HepG2 (cell line): ENCODE results near the gene SPAG7. TPM values are rescaled to one million over a fixed set of nuclear protein-coding genes. Genes with fewer than 3 reads are reported as not detected.
A peak's percentile ranks its signal among the peaks of the same experiment; 100 is the strongest.

Source experiments
- HMGXB4 ChIP-seq, 2 experiments: sonication (generic) in 1 of 2; formaldehyde crosslinking in 1 of 2; IDR thresholded peaks; 2 replicates each; pipeline versions ENCODE4 v1.4.0 to v1.6.1; 2018 to 2020; ENCODE audit warnings: missing genetic modification reagents in 2 of 2, borderline replicate concordance in 1 of 2, low read depth in 1 of 2, mild to moderate bottlenecking in 1 of 2, missing biosample characterization in 1 of 2
- PPARG ChIP-seq: conservative IDR thresholded peaks from 2 replicates; pipeline ENCODE4 v1.6.1; 2016; ENCODE audit warnings: missing biosample characterization, missing genetic modification reagents
- SNAPC4 ChIP-seq: sonication (generic); formaldehyde crosslinking; IDR thresholded peaks from 2 replicates; pipeline ENCODE4 v1.4.0; 2020; ENCODE audit warnings: mild to moderate bottlenecking, missing genetic modification reagents
- ZBTB14 ChIP-seq: sonication (generic); formaldehyde crosslinking; IDR thresholded peaks from 2 replicates; pipeline ENCODE4 v1.4.0; 2020; ENCODE audit warnings: missing genetic modification reagents
- ZNF414 ChIP-seq: sonication (generic); formaldehyde crosslinking; IDR thresholded peaks from 2 replicates; pipeline ENCODE4 v1.5.0; 2020; ENCODE audit warnings: missing genetic modification reagents
- ZNF558 ChIP-seq: sonication (generic); formaldehyde crosslinking; IDR thresholded peaks from 2 replicates; pipeline ENCODE4 v1.9.0; 2022; ENCODE audit warnings: mild to moderate bottlenecking, missing genetic modification reagents, borderline replicate concordance
- ZNF609 ChIP-seq: sonication (generic); formaldehyde crosslinking; IDR thresholded peaks from 2 replicates; pipeline ENCODE4 v1.4.0; 2020; ENCODE audit warnings: mild to moderate bottlenecking, missing genetic modification reagents, borderline replicate concordance
- ZNF780A ChIP-seq: sonication (generic); formaldehyde crosslinking; IDR thresholded peaks from 2 replicates; pipeline ENCODE4 v1.8.0; 2022; ENCODE audit warnings: mild to moderate bottlenecking, missing genetic modification reagents, moderate library complexity
- ZNF841 ChIP-seq: sonication (generic); formaldehyde crosslinking; IDR thresholded peaks from 2 replicates; pipeline ENCODE4 v1.8.1; 2023; ENCODE audit warnings: missing genetic modification reagents, borderline replicate concordance
- polyA plus RNA-seq, 8 experiments: library from polyadenylated mRNA; depleted of rRNA in 3 of 8; stranded (reverse) in 7 of 8; unstranded in 1 of 8; fragments of >200 nt; fragmentation: Illumina TruSeq in 4 of 8; extraction: Trizol in 4 of 8; gene quantifications; 2 replicates each; pipeline versions ENCODE4 v1.2.1 to v1.2.3, GENCODE V29; 2011 to 2016; ENCODE audit warnings: low read depth in 4 of 8, missing spikeins in 1 of 8, mixed read lengths in 1 of 8; ENCODE audit not compliant: insufficient read depth in 1 of 8
- total RNA-seq, 5 experiments: library from RNA; depleted of rRNA; stranded (reverse); fragments of >200 nt; fragmentation: Illumina TruSeq; extraction: Trizol; gene quantifications; 2 replicates each; pipeline ENCODE4 v1.2.3, GENCODE V29; 2016; ENCODE audit warnings: low read depth in 1 of 5

The SPAG7 gene
- total and polyA plus RNA-seq, 2 of the 13 experiments (the other 11 are each of a cell fraction or from before 2014, with no cell fraction given), result 51.0 to 59.0 TPM

GRCh38 chr17:4968486-4969046 lies 949 bp upstream of the SPAG7 start (continued):
- TF ChIP-seq HMGXB4 (CRISPR knock-in tag; IDR thresholded peaks at IDR 0.05; ENCODE audit: borderline replicate concordance in 1 of 2, low read depth in 1 of 2) (peak in 1 of 2 experiments; percentile 36; a peak in 1 of 4 replicates), ZNF414 (peak; percentile 8; the same call in 1 of the 2 replicates), ZNF558 (CRISPR knock-in tag) (peak; percentile 58; the same call in 1 of the 2 replicates), ZBTB14 (CRISPR knock-in tag) (peak; percentile 27; the same call in 1 of the 2 replicates), ZNF609 (CRISPR knock-in tag) (0 out of 2 replicates have a peak, but pooled peaks have one; percentile 53), ZNF841 (CRISPR knock-in tag) (0 out of 2 replicates have a peak, but pooled peaks have one; percentile 5), ZNF780A (CRISPR knock-in tag) (0 out of 2 replicates have a peak, but pooled peaks have one; percentile 4), PPARG (no peak), SNAPC4 (CRISPR knock-in tag) (peak; percentile 52; the same call in 1 of the 2 replicates)
